ENCODE data around the gene CYP2R1. TPM values are rescaled to one million over a fixed set of nuclear protein-coding genes. Genes with fewer than 3 reads are reported as not detected.

CYP2R1 gene
- total RNA-seq, 1 experiment from 2014 or later = 18.3 TPM

DNA sequence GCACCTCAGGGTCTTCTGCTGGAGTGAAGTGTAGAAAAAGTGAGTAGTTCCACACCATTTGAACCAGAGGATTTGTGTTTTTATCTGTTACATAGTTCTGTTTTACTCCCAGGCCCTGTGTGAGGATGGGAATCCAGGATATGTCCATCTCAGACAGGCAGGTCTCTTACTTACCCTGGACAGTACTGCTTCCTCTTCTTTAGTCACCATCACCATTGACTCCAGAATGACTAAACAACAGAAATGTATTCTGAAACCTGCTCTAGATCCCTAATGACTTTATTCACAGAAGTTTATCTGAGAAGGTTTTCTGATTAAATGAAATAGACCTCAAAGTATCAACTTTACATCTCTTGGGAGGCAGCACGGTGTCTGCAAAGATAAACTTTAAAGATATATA lies 33.6 kb downstream of the CYP2R1 start:
- ChIA-PET CTCF (no interaction called here), RAD21 (ENCODE audit: low non-redundant PET in 1 of 2, low total read pairs in 2 of 2, uncharacterized antibody in 2 of 2, unreplicated experiment in 2 of 2) (no interaction called here), POLR2A (interaction anchor here (1.5 kb wide), 1 partner anchor 34 kb away, joined by 4 read pairs; the partner anchor contains the start of gene CYP2R1)
- Histone ChIP-seq H3K9ac (ENCODE audit: low read length) (no peak overlapping the region), H3K79me2 (ENCODE audit: insufficient read depth, low read length) (no peaks in the 10 kb centered on the region), H2AFZ (ENCODE audit: low read depth, low read length, poor library complexity, severe bottlenecking) (no peak overlapping the region), H3K4me1 (ENCODE audit: control insufficient read depth in 1 of 2, insufficient read depth in 2 of 2, low read length in 2 of 2) (no peaks in the 10 kb centered on the region), H3K4me2 (ENCODE audit: low read length) (no peak overlapping the region), H3K27me3 (ENCODE audit: insufficient read depth, low read length) (no peaks in the 10 kb centered on the region), H3K4me3 (replicated peaks in 1 of 2; ENCODE audit: low read depth in 1 of 2, low read length in 2 of 2) (no peak overlapping the region), H3K27ac (ENCODE audit: low read depth, low read length) (no peak overlapping the region), H3K9me2 (ENCODE audit: insufficient read depth) (no peaks in the 10 kb centered on the region), H3K36me3 (ENCODE audit: control insufficient read depth in 1 of 2, insufficient read depth in 2 of 2, low read length in 2 of 2) (no peaks in the 10 kb centered on the region), H3K9me3 (ENCODE audit: control insufficient read depth in 1 of 2, insufficient read depth in 1 of 2, low read depth in 1 of 2, low read length in 2 of 2) (no peaks in the 10 kb centered on the region), H4K20me1 (ENCODE audit: insufficient read depth) (no peaks in the 10 kb centered on the region)
- intact Hi-C loops (cut with micrococcal nuclease) = no loop called here
- DNase-seq (ENCODE audit: low read depth, low spot score) (no peak), ATAC-seq (no peak)
- TF ChIP-seq SRF (IDR thresholded peaks at IDR 0.05; ENCODE audit: low read depth) (no peak), POLR2AphosphoS5 (IDR thresholded peaks at IDR 0.05; ENCODE audit: low read depth, low read length) (no peak), RAD21 (IDR thresholded peaks at IDR 0.05; ENCODE audit: low read depth) (no peak), ELF1 (IDR thresholded peaks at IDR 0.05; ENCODE audit: borderline replicate concordance, low read depth) (no peak), YY1 (IDR thresholded peaks at IDR 0.05; ENCODE audit: extremely low read depth, insufficient replicate concordance, low read depth, low read length) (no peak), EZH2 (IDR thresholded peaks at IDR 0.05) (no peak), CEBPB (IDR thresholded peaks at IDR 0.05; ENCODE audit: low read depth) (no peak), JUND (IDR thresholded peaks at IDR 0.05) (no peak), SIN3A (IDR thresholded peaks at IDR 0.05; ENCODE audit: low read depth) (no peak), POLR2A (IDR thresholded peaks at IDR 0.05; ENCODE audit: borderline replicate concordance, extremely low read depth, insufficient read depth, insufficient read length) (no peak), FOSL1 (IDR thresholded peaks at IDR 0.05; ENCODE audit: low read depth) (no peak), ZFX (IDR thresholded peaks at IDR 0.05) (no peak), CBX3 (IDR thresholded peaks at IDR 0.05; ENCODE audit: low read depth) (no peak), TCF7L2 (IDR thresholded peaks at IDR 0.05; ENCODE audit: borderline replicate concordance, extremely low read depth, insufficient read depth, insufficient read length) (no peak), SP1 (IDR thresholded peaks at IDR 0.05; ENCODE audit: low read depth) (no peak)
- TF ChIP-seq, protein P1, sequence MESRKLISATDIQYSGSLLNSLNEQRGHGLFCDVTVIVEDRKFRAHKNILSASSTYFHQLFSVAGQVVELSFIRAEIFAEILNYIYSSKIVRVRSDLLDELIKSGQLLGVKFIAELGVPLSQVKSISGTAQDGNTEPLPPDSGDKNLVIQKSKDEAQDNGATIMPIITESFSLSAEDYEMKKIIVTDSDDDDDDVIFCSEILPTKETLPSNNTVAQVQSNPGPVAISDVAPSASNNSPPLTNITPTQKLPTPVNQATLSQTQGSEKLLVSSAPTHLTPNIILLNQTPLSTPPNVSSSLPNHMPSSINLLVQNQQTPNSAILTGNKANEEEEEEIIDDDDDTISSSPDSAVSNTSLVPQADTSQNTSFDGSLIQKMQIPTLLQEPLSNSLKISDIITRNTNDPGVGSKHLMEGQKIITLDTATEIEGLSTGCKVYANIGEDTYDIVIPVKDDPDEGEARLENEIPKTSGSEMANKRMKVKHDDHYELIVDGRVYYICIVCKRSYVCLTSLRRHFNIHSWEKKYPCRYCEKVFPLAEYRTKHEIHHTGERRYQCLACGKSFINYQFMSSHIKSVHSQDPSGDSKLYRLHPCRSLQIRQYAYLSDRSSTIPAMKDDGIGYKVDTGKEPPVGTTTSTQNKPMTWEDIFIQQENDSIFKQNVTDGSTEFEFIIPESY (IDR thresholded peaks at IDR 0.05; ENCODE audit: extremely low read depth, insufficient replicate concordance, low read length) = no peak
- TF ChIP-seq, protein P2, sequence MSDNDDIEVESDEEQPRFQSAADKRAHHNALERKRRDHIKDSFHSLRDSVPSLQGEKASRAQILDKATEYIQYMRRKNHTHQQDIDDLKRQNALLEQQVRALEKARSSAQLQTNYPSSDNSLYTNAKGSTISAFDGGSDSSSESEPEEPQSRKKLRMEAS (IDR thresholded peaks at IDR 0.05) = no peak
- TF ChIP-seq, protein P3, sequence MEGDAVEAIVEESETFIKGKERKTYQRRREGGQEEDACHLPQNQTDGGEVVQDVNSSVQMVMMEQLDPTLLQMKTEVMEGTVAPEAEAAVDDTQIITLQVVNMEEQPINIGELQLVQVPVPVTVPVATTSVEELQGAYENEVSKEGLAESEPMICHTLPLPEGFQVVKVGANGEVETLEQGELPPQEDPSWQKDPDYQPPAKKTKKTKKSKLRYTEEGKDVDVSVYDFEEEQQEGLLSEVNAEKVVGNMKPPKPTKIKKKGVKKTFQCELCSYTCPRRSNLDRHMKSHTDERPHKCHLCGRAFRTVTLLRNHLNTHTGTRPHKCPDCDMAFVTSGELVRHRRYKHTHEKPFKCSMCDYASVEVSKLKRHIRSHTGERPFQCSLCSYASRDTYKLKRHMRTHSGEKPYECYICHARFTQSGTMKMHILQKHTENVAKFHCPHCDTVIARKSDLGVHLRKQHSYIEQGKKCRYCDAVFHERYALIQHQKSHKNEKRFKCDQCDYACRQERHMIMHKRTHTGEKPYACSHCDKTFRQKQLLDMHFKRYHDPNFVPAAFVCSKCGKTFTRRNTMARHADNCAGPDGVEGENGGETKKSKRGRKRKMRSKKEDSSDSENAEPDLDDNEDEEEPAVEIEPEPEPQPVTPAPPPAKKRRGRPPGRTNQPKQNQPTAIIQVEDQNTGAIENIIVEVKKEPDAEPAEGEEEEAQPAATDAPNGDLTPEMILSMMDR (IDR thresholded peaks at IDR 0.05 in 2 of 3, conservative IDR thresholded peaks at IDR 0.05 in 1 of 3; ENCODE audit: borderline replicate concordance in 1 of 3, insufficient read depth in 1 of 3, low read depth in 2 of 3, low read length in 2 of 3) = no peak
- TF ChIP-seq, protein P4, sequence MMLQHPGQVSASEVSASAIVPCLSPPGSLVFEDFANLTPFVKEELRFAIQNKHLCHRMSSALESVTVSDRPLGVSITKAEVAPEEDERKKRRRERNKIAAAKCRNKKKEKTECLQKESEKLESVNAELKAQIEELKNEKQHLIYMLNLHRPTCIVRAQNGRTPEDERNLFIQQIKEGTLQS (IDR thresholded peaks at IDR 0.05) = no peak
- BruUV-seq (replicated peaks) = no TSS peak

All from HCT116 (cell line).